ENCODE data around the gene ANKDD1B.

Gene ANKDD1B

GRCh38 chr5:75710637-75711036 lies 99.4 kb downstream of the ANKDD1B start:
- DNase-seq = no peak

- DNase-seq = no peak
These were observed 99.9 kb downstream of the ANKDD1B start for GRCh38 chr5:75711151-75711550.

- no peak for DNase-seq
These were observed 100.8 kb downstream of the ANKDD1B start for GRCh38 chr5:75712091-75712490.

- DNase-seq = no peak
These were observed 105.4 kb downstream of the ANKDD1B start for GRCh38 chr5:75716715-75717081.

GRCh38 chr5:75717082-75717922 lies 106.0 kb downstream of the ANKDD1B start, which contains the start of gene POC5:
POC5 (minus strand) TSS chr5:75717437; CDS start chr5:75712937, 4,500 bp downstream.
- peak; percentile 55 for DNase-seq

GRCh38 chr5:75720882-75721281 lies 109.6 kb downstream of the ANKDD1B start:
- no peak for DNase-seq

Data from NCI-H1417 treated with DMSO at 0.1 percent for 48 hours (cell line).